HepG2 (cell line): ENCODE results near the gene PGAP3. TPM values are rescaled to one million over a fixed set of nuclear protein-coding genes. Genes with fewer than 3 reads are reported as not detected.
A peak's percentile ranks its signal among the peaks of the same experiment; 100 is the strongest.

Experiments used
- BCLAF1 ChIP-seq: fragments of 450-650 bp; IDR thresholded peaks from 2 replicates; pipeline ENCODE4 v1.6.1; 2017; ENCODE audit warnings: mild to moderate bottlenecking
- DR1 ChIP-seq: sonication (generic); formaldehyde crosslinking; IDR thresholded peaks from 2 replicates; pipeline ENCODE4 v1.8.0; 2021; ENCODE audit warnings: mild to moderate bottlenecking, missing genetic modification reagents, inconsistent platforms
- GLI4 ChIP-seq: sonication (generic); formaldehyde crosslinking; IDR thresholded peaks from 2 replicates; pipeline ENCODE4 v1.5.1; 2020; ENCODE audit warnings: missing genetic modification reagents, mild to moderate bottlenecking, moderate library complexity, borderline replicate concordance
- IRF9 ChIP-seq: sonication (generic); formaldehyde crosslinking; IDR thresholded peaks from 2 replicates; pipeline ENCODE4 v1.8.0; 2022; ENCODE audit warnings: missing genetic modification reagents, mild to moderate bottlenecking, borderline replicate concordance
- MIER3 ChIP-seq: IDR thresholded peaks from 2 replicates; pipeline ENCODE4 v1.6.1; 2016; ENCODE audit warnings: missing compliant biosample characterization, borderline replicate concordance
- MTERF4 ChIP-seq: sonication (generic); formaldehyde crosslinking; IDR thresholded peaks from 2 replicates; pipeline ENCODE4 v1.8.0; 2023; ENCODE audit warnings: mild to moderate bottlenecking, missing genetic modification reagents
- NPAS2 ChIP-seq: sonication (generic); formaldehyde crosslinking; IDR thresholded peaks from 2 replicates; pipeline ENCODE4 v1.8.0; 2022; ENCODE audit warnings: mild to moderate bottlenecking, missing genetic modification reagents, borderline replicate concordance
- POLR2G ChIP-seq: fragments of 200-400 bp; formaldehyde crosslinking; IDR thresholded peaks from 2 replicates; pipeline ENCODE4 v1.6.1; 2018; ENCODE audit warnings: mild to moderate bottlenecking, low read depth, low read length, moderate library complexity
- PRDM4 ChIP-seq: sonication (generic); formaldehyde crosslinking; IDR thresholded peaks from 2 replicates; pipeline ENCODE4 v1.9.0; 2021; ENCODE audit warnings: missing genetic modification reagents, borderline replicate concordance
- SP5 ChIP-seq: IDR thresholded peaks from 2 replicates; pipeline ENCODE4 v1.6.1; 2016; ENCODE audit warnings: low read depth, borderline replicate concordance
- THAP8 ChIP-seq: sonication (generic); formaldehyde crosslinking; IDR thresholded peaks from 2 replicates; pipeline ENCODE4 v1.5.1; 2020; ENCODE audit warnings: missing genetic modification reagents, mild to moderate bottlenecking, borderline replicate concordance
- ZC3H13 ChIP-seq: sonication (generic); formaldehyde crosslinking; IDR thresholded peaks from 2 replicates; pipeline ENCODE4 v1.8.1; 2023; ENCODE audit warnings: mild to moderate bottlenecking, missing genetic modification reagents, moderate library complexity
- ZFP82 ChIP-seq: sonication (generic); formaldehyde crosslinking; IDR thresholded peaks from 2 replicates; pipeline ENCODE4 v1.5.1; 2020; ENCODE audit warnings: mild to moderate bottlenecking, missing genetic modification reagents, borderline replicate concordance
- ZNF136 ChIP-seq: sonication (generic); formaldehyde crosslinking; IDR thresholded peaks from 2 replicates; pipeline ENCODE4 v1.8.1; 2022; ENCODE audit warnings: low read depth, mild to moderate bottlenecking, moderate library complexity, missing genetic modification reagents
- ZNF251 ChIP-seq: sonication (generic); formaldehyde crosslinking; IDR thresholded peaks from 2 replicates; pipeline ENCODE4 v1.9.0; 2021; ENCODE audit warnings: mild to moderate bottlenecking, missing genetic modification reagents
- ZNF281 ChIP-seq: sonication (generic); formaldehyde crosslinking; IDR thresholded peaks from 2 replicates; pipeline ENCODE4 v1.4.0; 2020; ENCODE audit warnings: missing genetic modification reagents, borderline replicate concordance
- ZNF598 ChIP-seq: sonication (generic); formaldehyde crosslinking; IDR thresholded peaks from 2 replicates; pipeline ENCODE4 v1.5.1; 2020; ENCODE audit warnings: mild to moderate bottlenecking, missing genetic modification reagents, borderline replicate concordance
- polyA plus RNA-seq, 8 experiments: library from polyadenylated mRNA; depleted of rRNA in 3 of 8; stranded (reverse) in 7 of 8; unstranded in 1 of 8; fragments of >200 nt; fragmentation: Illumina TruSeq in 4 of 8; extraction: Trizol in 4 of 8; gene quantifications; 2 replicates each; pipeline versions ENCODE4 v1.2.1 to v1.2.3, GENCODE V29; 2011 to 2016; ENCODE audit warnings: low read depth in 4 of 8, missing spikeins in 1 of 8, mixed read lengths in 1 of 8; ENCODE audit not compliant: insufficient read depth in 1 of 8
- total RNA-seq, 5 experiments: library from RNA; depleted of rRNA; stranded (reverse); fragments of >200 nt; fragmentation: Illumina TruSeq; extraction: Trizol; gene quantifications; 2 replicates each; pipeline ENCODE4 v1.2.3, GENCODE V29; 2016; ENCODE audit warnings: low read depth in 1 of 5

Gene PGAP3
- total and polyA plus RNA-seq, 2 of the 13 experiments (the other 11 are each of a cell fraction or from before 2014, with no cell fraction given), result 11.9 to 14.6 TPM

GRCh38 chr17:39674702-39675389 is 13.0 kb downstream of the PGAP3 start (continued):
- TF ChIP-seq ZNF281 (CRISPR knock-in tag), result peak; percentile 20; the same call in 1 of the 2 replicates
- TF ChIP-seq ZNF251 (CRISPR knock-in tag), result no peak
- 0 out of 2 replicates have a peak, but pooled peaks have one; percentile 53 for TF ChIP-seq ZNF136 (CRISPR knock-in tag)
- TF ChIP-seq SP5 (CRISPR knock-in tag), result peak; percentile 90
- no peak for TF ChIP-seq ZNF598
- TF ChIP-seq MIER3 (CRISPR knock-in tag), result peak; percentile 39; the same call in 1 of the 2 replicates
- TF ChIP-seq MTERF4 (CRISPR knock-in tag), result no peak
- TF ChIP-seq BCLAF1, result no peak
- TF ChIP-seq ZC3H13 (CRISPR knock-in tag), result no peak
- TF ChIP-seq THAP8 (CRISPR knock-in tag), result no peak
- 0 out of 2 replicates have a peak, but pooled peaks have one; percentile 36 for TF ChIP-seq POLR2G
- no peak for TF ChIP-seq NPAS2 (CRISPR knock-in tag)
- TF ChIP-seq DR1, result peak; percentile 47; the same call in 1 of the 2 replicates
- no peak for TF ChIP-seq PRDM4
- TF ChIP-seq GLI4 (CRISPR knock-in tag), result no peak
- 0 out of 2 replicates have a peak, but pooled peaks have one; percentile 18 for TF ChIP-seq IRF9 (CRISPR knock-in tag)
- TF ChIP-seq ZFP82 (CRISPR knock-in tag), result no peak
